ENCODE measurements around the gene MSMP.
A peak's percentile ranks its signal among the peaks of the same experiment; 100 is the strongest.

Gene MSMP

DNA sequence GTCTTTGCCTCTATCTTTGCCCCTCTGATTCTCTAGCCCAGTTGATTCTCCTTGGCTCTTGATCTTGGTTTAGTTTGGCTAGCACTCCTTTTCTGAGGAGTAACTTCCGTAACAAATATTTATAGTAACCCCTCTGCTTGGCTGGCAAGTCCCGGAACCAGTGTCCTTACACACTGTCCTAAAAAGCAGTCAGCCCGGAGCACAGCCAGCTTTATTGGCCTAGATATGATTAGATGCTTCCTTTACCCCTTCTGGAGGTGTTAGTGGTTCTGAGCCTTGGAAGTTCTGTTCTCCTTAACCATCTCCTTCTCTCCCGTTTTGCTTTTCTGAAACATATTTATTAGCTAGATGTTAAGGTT, 17.0 kb upstream of the MSMP start:
- no peak for DNase-seq

DNA sequence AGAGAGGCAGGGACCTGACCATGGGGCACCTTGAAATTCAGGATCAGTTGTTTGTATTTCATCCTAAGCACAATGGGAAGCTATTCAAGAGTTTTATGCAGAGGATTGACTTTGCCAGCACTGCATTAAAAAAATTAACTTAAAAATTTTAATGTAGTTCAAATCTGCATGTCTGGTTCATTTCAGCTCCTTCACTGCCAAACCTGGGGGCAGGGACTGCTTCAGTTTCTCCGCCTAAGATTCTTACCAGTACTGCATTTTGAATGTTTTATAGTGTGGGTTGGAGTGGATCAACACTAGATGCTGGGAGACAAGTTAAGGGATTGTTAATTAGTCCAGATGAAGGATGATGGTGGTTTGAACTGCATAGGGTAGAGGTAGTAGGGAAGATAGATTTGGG, 15.7 kb upstream of the MSMP start:
- DNase-seq = no peak

DNA sequence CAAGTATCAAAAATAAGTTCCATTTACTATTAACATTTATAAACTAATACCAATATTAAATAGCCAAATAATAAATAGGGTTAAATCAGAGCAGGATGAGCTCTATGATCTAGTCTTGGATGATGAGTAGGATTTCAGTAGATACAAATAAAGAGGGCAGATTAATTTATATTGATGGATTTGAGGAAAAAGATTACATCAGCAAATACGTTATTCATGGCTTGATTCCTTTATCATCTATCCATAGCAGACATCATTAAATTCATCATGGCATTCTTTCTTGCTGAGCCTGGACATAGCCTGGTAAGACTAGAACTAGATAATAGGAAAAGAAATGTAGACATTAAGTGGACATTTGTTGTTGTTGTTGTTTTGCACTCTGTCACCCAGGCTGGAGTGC, 13.4 kb upstream of the MSMP start:
- no peak for DNase-seq

DNA sequence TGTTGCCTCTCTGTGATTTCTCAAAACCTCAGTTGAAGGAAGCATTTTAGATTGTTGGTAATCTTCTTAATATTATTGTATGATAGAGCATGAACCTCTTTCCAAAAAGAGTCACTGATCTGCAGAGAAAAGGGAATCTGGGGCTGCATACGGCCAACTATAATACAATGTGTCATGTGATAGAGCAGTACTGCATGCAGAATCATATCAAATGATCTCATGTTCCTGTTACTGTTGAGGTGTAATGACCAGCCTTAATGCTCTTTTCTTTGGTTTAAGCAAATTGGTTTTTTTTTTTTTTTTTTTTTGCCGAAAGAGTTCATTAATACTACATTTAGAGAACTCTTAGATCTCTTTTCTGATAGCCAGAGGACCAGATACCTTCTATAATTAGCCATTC, 12.9 kb upstream of the MSMP start:
- DNase-seq = no peak

DNA sequence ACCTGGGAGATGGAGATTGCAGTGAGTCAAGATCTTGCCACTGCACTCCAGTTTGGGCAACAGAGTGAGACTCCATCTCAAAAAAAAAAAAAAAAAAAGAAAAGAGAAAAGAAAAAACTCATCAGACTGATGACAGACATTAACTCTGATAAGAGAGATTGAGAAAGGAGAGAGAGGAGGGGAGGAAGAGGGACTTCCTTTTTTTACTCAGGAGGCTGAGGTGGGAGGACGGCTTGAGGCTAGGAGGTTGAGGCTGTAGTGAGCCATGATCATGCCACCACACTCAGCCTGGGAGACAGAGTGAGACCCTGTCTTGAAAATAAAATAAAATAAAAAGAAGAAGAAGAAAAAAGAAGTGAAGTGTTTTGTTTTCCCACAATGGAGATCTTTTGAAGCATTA, 9.7 kb upstream of the MSMP start:
- no peak for DNase-seq

DNA sequence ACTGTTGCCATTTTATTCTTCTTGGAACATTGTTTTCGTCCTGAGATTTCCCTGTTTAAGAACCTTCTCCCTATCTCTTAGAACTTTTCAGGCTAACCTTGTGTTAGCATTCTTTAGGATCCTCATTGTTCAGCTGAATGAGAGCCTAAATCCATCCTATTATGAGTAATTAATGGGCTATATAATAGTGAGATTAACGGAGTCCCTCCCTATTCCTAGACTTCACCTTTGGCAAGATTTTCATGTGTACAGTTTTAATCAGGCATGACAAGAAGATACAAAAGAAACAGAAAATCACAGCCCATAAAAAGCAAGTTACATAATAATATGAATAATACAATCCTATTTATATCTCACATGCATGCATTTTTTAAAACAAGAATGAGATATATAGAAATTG, 9.1 kb upstream of the MSMP start:
- DNase-seq = no peak

DNA sequence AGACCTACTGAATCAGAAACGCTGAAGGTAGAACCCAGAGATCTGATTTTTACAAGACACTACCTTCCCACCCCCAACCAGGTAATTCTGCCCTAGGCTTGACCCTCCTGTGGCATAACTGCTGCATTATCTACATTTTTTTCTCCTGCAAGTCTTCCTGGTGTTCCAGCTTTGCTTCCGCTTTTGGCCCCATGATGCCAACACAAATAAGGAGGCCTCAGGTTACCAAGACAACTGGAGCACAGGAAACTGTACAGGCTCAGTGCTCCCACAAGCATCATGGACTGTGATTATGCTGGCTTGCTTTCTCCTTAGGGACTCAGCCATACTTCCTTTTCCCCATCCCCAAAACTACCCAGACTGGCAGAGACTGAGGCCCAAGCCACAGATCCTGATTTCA, 6.6 kb upstream of the MSMP start:
- DNase-seq = no peak

DNA sequence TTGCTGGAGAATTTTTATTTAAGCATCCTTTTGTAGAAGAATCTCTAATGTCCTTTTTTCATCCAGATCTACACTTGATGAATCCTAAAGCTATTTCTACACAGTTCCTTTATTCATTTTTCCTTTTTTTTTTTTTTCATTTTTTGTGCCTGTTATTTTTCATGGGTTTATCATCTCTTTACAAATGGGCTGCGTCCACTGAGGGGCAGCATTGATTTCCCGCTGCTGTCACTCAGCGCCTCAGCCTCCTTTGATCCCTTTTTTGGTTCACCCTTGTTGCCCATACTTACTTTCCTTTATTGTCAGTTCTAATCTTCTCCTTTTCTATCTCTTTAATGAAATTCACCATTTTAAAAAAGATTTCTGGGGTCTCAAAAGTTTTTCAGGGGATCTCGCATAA, 5.7 kb upstream of the MSMP start:
- no peak for DNase-seq

DNA sequence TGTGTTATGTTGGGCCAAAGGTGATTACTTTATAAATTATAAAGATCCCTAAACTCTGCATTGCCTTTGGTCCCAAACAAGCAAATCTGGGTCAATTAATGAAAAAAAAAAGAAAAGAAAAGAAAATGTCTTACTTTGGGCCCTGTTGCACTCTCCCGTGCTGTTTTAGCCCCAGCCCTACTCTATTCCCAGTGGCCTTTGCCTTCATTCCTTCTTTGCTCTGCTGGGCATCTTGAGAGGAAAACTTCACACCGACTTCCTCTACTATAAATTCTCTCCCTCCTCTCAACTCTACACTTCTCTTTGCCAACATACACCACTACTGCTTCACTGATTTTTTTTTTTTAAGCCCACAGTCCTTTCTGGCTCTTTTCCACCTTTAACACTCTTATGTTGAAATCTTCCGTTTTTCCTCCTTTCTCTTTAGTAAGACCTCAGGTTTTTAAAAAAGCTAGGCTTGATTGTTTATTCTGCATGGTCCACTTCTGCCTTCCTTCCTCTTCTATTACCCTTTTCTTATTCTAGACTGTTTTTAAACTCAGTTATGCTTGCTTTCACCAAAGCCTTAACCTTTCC, 4.5 kb upstream of the MSMP start:
- no peak for DNase-seq

DNA sequence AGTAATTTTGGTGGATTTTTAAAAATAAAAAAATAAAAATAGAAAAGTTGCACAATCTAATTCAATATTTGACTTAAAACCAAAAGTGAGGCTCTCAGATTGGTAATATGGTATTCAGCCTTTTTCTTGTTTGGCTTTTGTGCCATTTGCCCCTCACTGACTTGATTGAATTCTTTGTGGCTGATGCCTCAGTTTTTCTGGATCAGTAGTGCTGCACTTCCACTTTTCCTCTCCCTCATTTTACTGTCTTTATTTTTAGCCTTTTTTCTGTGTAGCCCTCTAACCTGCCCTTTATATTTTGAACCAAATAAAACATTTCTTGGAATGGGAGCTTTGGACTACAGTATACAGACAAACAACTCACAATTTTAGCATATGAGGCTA, 3.8 kb upstream of the MSMP start:
- DNase-seq = no peak

DNA sequence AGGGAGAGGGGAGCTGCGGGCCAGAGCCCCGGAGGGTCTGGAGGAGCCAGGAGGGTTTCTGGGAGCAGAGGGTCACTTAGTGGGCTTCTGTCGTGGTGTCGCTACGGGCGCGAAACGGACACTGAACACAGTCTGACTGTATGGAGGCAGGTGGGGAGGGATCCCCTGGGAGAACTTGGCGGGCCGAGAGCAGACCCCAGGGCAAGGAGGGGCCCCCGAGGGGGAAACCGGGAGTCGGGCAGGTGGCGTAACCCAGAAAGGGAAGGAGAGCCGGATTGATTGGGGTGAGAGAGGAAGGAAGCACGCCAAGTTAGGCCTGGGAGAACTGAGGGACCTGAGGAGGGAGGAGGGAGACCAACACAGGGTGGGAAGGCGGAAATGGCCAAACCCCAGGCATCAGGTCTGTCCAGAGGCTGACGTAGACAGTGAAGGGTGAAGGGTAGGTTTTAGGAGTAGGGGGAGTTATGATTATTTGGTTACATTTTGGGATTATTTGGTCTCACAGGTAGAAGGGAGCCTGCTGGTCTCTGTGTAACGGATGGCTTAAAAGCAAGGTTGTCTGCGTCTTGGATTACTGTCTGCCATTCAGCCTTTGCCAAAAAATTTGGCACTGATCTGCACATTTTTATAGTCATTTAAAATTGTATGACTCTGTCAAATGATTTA, 3.3 kb upstream of the MSMP start:
- no peak for DNase-seq

DNA sequence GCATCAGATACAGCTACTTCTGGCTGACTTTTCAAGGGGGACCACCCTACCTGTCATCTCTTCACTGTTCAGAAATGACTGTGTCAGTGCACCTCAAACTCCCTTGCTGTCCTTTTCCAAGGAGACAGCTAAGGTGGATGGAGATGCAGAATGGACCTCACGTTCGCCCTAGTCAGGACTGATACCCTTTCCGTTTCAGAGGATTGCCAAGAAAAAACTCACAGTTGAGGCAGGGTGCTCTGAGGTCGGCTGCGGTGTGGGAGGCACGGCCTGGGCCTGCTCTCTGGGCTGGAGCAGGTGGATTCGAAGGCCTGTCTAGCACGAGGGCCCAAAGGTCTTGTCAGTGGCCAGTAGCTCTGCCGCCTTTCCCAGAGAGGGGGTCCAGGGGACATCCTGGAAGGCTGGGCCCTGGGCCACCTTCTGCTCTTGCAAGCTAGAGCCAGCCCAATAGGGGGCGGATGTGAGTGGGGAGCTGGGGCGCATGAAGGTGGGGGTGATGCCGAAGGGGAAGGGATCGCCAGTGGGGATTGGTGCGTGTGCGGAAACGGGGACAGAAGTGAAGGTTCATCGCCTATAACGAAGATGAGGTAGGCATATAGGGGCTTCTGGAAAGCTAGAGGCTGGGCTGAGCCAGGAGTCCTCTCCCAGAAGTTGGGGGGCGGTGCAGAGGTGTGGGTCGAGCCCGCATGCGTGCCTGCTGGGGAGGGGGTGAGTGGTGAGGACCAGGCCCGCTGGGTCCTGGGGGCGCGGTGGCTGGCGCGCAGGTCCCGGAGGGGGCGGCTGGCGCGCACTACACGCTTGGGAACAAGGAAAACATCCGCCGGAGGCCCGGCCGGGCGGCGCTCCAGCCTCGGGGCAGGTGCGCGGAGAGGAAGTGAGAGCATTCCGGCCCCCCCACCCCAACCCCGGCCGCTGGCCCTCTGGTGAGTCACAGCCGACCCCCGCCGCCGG, 2.5 kb upstream of the MSMP start:
- DNase-seq = peak; percentile 22

DNA sequence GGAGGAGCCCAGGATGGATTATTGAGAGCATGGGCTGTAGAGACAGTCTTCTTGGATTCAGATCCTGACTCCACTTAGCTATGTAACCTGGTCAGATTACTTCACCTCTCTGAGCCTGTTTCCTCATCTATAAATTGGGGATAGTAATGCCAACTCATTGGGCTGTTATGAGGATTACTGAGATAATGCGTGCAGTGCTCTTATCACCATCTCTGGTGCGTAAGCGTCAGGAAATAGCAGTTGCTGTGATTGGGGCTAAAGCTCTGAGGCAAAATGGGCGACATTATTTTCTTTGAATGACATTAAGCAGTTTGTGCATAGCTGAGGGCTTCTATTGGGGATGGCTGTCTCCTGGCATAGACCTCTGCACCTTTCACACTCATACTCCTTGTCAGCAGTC, 995 bp upstream of the MSMP start:
- DNase-seq = no peak

DNA sequence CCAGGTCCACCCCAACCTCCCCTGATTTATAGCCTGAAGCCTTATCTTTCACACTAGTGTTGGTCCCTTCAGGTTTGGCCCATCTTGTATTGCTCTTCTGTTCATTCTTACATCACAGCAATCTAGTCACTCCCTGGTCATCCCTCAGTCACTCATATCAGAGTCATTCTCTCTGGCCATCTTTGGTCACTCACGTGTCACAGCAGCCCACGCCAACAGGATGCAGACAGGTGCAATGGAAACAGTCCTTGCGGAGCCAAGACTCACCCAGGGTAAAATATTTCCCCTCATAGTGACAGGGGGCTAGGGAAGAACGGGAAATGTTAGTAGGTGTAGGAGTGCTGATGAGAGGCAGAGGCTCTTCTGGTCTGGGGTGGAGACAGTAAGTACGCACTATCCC, 610 bp downstream of the MSMP start:
- DNase-seq = no peak

DNA sequence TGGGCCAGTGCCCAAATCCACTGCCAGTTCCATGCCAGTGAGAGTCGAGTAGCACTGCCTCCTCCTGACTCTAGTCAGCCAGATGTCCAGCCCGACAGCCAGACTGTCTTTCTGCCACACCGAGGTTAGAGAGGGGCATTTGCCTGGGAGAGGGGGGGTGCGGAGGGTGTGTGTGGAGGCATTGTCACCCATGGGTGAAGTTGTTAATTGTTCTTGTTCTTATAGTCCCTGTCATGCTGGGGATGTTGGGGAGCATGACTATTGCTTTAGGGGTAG, 3.9 kb downstream of the MSMP start:
- no peak for DNase-seq

DNA sequence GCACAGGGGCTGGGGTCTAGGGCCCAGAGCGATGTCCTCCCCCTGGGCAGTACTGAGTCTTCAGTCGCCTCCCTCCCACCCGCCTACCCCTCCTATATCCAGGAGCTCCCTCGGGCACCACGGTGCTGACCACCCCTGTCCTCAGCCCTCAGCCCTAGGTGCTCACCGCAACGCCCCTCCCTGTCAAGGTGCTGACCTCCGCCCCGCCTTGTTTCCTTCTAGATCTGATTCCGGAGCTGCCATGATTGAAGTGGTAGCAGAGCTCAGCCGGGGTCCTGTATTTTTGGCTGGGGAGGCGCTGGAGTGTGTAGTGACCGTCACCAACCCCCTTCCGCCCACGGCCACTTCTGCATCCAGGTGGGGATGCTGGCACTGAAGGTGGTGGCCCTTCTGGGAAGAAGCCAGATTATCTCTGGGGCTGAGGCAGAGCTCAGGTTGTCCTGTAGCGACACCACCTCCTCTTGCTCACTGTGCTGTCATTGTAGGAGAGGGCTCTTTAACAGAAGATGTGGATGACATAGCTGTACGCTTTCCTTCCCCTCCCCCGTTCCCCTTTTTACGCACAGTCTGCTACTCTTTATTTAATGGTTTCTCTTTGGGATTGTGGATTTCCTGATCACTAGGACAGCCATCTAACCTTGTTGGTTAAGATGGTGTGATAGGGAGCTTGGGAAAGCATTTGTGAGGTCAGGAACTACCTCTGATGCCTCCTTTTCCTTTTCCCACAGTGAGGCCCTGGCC, 4.4 kb downstream of the MSMP start:
- DNase-seq = no peak

DNA sequence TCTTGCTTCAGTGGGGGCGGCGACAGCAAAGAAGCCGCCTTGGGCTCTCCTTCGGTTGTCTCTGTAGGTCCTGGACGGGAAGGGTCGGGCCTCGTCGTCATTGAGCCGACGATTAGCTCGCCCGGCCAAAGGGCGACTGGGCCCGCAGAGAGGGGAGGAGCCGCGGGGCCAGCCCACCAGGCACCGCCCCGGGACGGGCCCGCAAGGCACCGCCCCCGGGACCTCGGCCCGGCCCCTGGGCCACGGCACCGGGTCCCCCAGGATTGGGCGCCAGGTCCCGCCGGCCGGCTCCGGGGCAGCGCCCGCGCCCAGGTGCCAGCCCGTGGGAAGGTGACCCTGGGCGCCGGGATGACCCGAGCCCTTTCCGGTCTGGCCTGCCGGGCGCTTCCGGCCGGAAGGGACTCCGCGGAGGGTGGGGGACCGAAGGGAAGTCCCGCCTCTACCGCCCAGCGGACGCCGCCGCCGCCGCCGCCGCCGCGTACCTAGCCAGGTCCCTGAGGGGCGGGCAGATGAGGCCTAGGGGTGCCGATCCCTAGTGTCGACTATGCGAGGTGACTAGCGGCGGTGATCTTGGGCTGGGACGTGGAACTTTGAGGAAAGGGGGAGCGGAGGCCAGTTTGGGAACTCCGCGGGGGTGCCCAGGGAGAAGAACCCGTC, 5.1 kb downstream of the MSMP start, which contains the start of the genes GBA2 and RGP1:
TSS of gene GBA2 (minus strand) at position 371 of the 657 bp plus-strand sequence. CDS start 524 bp downstream, outside the sequence.
TSS of gene RGP1 (plus strand) at position 430 of the 657 bp plus-strand sequence. CDS start 469 bp downstream, outside the sequence.
- peak; percentile 38 for DNase-seq

DNA sequence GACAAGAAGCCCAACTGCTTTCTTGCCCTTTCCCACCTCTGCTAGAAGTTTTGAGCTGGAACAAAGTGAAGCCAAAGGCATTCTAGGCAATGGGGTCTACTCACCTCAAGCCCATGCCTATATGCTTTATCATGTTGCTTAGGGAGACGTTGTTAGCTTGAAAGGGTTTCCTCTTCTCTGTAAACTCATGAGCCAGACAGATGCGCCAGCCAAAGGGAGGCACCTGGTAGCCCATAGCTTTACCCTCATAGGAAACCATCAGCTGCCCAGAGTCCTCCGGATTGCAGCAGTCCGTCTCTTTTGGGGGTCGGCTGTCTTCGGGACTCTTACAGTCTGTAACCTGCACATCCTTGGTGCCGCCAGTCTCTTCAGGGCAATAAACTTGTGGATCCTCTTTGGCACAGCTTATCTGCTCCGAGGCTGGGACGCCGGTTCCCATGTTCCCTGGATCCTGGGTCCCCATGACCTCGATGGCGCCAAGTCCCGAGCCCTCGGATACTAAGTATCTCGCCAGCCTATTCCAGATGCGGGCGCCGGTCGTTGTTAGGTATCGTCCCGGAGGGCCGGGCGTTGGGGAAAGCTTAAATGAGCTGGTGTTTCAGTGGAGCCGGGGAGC, 5.7 kb downstream of the MSMP start:
- DNase-seq = no peak

DNA sequence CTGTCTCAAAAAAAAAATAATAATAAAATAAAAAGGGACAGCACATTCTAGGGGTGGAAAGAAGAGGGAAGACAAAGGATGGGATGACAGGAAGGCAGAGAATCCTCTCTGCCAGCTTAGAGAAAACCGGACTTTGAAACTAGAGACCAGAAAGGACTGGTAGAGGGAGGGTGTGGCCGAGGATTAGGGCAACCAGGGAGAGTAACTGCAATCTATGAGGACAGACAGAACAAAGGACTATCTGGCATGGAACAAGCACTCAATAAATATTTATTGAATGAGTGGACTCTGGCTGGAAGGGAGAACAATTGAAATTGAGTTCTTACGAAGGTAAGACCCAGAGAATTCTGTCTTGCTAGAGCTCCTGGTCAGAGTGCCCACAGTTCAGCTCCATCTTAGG, 7.5 kb downstream of the MSMP start:
- DNase-seq = no peak

DNA sequence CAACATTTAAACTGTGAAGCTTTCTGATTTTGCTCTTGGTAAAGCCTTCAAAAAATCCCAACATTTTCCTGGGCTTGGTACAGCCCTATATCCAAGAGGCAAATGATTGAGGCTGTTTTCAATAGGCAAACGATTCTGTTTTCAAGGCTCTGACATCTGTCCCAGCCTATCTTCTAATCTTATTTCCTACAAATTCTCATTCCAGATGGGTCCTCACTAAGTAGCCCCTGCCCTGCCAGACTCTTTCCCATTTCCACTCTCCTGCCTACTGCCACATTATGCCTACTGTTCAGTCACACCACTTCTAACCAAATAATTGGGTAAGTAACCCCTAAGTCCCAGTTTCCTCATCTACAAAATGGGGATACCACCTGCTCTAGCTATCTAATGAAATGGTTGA, 8.5 kb downstream of the MSMP start:
- DNase-seq = no peak

DNA sequence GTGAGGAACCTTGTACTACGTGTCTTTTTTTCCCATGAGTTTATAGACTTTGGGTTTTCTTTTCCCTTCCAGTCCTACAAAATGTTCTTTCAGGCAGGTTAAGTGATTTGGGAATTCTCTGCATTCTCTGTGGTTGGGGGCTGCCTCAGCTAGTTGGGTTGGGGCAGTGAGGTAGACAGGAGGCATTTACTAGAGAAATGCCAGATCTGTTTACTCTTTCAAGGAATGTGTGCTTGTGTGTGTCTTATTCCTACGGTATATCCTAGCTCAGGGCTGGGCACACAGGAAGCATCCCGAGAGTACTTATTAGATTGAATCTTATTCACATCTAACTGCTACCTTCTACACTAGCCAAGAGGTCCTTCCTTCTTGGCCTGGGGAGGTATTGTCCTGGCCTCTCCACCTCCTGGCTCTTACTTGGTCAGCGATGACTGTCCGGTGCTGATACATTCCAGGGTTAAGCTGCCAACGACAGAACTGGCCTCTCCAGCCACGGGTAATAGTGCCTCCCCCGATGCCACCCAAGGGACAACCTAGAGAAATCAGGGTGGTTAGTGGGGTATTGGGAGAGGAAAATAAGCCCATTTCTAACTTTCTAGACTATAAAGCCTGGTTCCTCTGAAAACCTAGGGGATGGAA, 10.1 kb downstream of the MSMP start:
- DNase-seq = no peak

DNA sequence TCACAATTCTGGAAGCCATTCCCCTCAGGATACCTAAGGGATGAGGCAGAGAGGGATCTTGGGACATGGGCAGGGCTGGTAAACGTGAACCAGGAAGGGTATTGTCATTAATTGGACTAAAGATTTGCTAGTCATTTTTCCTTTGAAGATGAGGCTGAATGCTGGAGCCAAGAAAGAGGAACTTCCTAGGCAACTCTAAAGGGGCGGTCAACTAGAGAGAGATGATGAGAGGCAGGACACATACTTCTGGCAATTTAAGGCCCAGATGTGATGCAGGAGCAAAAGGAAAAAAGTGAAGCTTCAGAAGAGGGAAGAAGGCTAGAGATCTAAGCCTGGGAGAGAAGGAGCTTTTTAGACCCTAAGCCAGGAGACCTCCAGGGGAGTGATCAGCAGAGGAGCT, 10.6 kb downstream of the MSMP start:
- DNase-seq = peak; percentile 50
